ENCODE measurements around the gene LRP2. TPM values are rescaled to one million over a fixed set of nuclear protein-coding genes. Genes with fewer than 3 reads are reported as not detected.

The LRP2 gene
- polyA plus RNA-seq, 3 donors: not detected

GRCh38 chr2:169189132-169189531 is 173.2 kb downstream of the LRP2 start:
- Histone ChIP-seq H3K9me3 (replicated peaks in 1 of 2; ENCODE audit: control insufficient read depth in 1 of 2, insufficient read depth in 1 of 2, low read length in 2 of 2) (no peaks in the 10 kb centered on the region), H2AFZ (ENCODE audit: insufficient read depth, low read depth, low read length, poor library complexity, severe bottlenecking) (no peak overlapping the region), H3K4me3 (replicated peaks in 1 of 3; ENCODE audit: low read depth in 2 of 3, low read length in 3 of 3) (no peak overlapping the region), H3K27ac (ENCODE audit: low read depth in 1 of 2, low read length in 2 of 2) (no peak overlapping the region), H3K9ac (ENCODE audit: insufficient read depth, low read length, poor library complexity, severe bottlenecking) (no peak overlapping the region), H3K4me2 (replicated peaks; ENCODE audit: extremely low read depth, low read length, poor library complexity, severe bottlenecking) (no peak overlapping the region), H3K36me3 (replicated peaks in 1 of 2; ENCODE audit: control insufficient read depth in 1 of 2, insufficient read depth in 2 of 2, low read length in 2 of 2) (no peaks in the 10 kb centered on the region), H3K79me2 (ENCODE audit: insufficient read depth, low read length) (no peaks in the 10 kb centered on the region), H3K4me1 (ENCODE audit: control insufficient read depth in 1 of 2, insufficient read depth in 2 of 2, low read length in 2 of 2) (no peaks in the 10 kb centered on the region), H3K27me3 (ENCODE audit: control insufficient read depth in 2 of 2, insufficient read depth in 2 of 2, low read length in 2 of 2) (no peaks in the 10 kb centered on the region), H4K20me1 (ENCODE audit: insufficient read depth, low read length) (no peaks in the 10 kb centered on the region)
- H3K27me3 Mint-ChIP-seq (ENCODE audit: low read depth in 3 of 3): peaks cover 0 to 5% (median 2%) of the 10 kb centered on the region in 3 donors
- no peaks in the 10 kb centered on the region for H3K36me3 Mint-ChIP-seq
- intact Hi-C loops (cut with micrococcal nuclease): no loop called here
- H3K9me3 Mint-ChIP-seq: peaks cover 0 to 3% (median 0%) of the 10 kb centered on the region in 7 donors
- no CpG with 5 or more reads among the region's 3 CpGs for WGBS (ENCODE audit: insufficient coverage)
- H3K4me1 Mint-ChIP-seq: no peaks in the 10 kb centered on the region
- TF ChIP-seq, protein P1, sequence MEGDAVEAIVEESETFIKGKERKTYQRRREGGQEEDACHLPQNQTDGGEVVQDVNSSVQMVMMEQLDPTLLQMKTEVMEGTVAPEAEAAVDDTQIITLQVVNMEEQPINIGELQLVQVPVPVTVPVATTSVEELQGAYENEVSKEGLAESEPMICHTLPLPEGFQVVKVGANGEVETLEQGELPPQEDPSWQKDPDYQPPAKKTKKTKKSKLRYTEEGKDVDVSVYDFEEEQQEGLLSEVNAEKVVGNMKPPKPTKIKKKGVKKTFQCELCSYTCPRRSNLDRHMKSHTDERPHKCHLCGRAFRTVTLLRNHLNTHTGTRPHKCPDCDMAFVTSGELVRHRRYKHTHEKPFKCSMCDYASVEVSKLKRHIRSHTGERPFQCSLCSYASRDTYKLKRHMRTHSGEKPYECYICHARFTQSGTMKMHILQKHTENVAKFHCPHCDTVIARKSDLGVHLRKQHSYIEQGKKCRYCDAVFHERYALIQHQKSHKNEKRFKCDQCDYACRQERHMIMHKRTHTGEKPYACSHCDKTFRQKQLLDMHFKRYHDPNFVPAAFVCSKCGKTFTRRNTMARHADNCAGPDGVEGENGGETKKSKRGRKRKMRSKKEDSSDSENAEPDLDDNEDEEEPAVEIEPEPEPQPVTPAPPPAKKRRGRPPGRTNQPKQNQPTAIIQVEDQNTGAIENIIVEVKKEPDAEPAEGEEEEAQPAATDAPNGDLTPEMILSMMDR (IDR thresholded peaks at IDR 0.05): no peak
- no peak overlapping the region for H3K27ac Mint-ChIP-seq
- DNase-seq: no peak
- H3K4me3 Mint-ChIP-seq: no peak overlapping the region

DNA sequence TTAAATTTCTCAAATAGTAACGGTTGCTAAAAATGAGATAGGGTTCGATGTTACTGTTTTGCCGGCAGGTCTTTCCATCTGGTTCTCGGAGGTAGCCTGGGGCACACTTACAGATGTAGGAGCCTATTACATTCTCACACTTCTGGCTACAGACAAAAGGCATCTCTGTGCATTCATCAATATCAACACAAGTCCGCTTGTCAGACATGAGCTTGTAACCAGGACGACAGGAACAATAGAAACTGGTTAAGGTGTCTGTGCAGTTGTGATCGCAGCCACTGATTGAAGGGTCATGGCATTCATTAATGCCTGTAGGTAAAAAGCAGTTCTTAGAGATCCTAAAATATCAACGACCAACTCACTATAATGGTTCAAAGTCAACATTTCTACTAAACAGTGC is 176.6 kb downstream of the LRP2 start:
- no peaks in the 10 kb centered on the region for H3K36me3 Mint-ChIP-seq
- H3K9ac ChIP-seq (ENCODE audit: insufficient read depth, low read length, poor library complexity, severe bottlenecking): no peak overlapping the region
- H3K27me3 ChIP-seq (ENCODE audit: control insufficient read depth in 2 of 2, insufficient read depth in 2 of 2, low read length in 2 of 2): no peaks in the 10 kb centered on the region
- no peak for DNase-seq
- no peaks in the 10 kb centered on the region for H3K79me2 ChIP-seq (ENCODE audit: insufficient read depth, low read length)
- H3K27ac ChIP-seq (ENCODE audit: low read depth in 1 of 2, low read length in 2 of 2): no peak overlapping the region
- H3K4me3 ChIP-seq (replicated peaks in 1 of 3; ENCODE audit: low read depth in 2 of 3, low read length in 3 of 3): no peak overlapping the region
- H3K4me1 Mint-ChIP-seq: peaks cover 4% of the 10 kb centered on the region
- H3K4me2 ChIP-seq (replicated peaks; ENCODE audit: extremely low read depth, low read length, poor library complexity, severe bottlenecking): no peak overlapping the region
- intact Hi-C loops (cut with micrococcal nuclease): no loop called here
- H3K9me3 ChIP-seq (replicated peaks in 1 of 2; ENCODE audit: control insufficient read depth in 1 of 2, insufficient read depth in 1 of 2, low read length in 2 of 2): no peaks in the 10 kb centered on the region
- H3K4me1 ChIP-seq (ENCODE audit: control insufficient read depth in 1 of 2, insufficient read depth in 2 of 2, low read length in 2 of 2): no peaks in the 10 kb centered on the region
- H3K36me3 ChIP-seq (replicated peaks in 1 of 2; ENCODE audit: control insufficient read depth in 1 of 2, insufficient read depth in 2 of 2, low read length in 2 of 2): no peaks in the 10 kb centered on the region
- H2AFZ ChIP-seq (ENCODE audit: insufficient read depth, low read depth, low read length, poor library complexity, severe bottlenecking): no peak overlapping the region
- H3K27ac Mint-ChIP-seq: no peak overlapping the region
- H3K27me3 Mint-ChIP-seq (ENCODE audit: low read depth in 3 of 3): peaks cover 0 to 5% (median 2%) of the 10 kb centered on the region in 3 donors
- TF ChIP-seq, protein P1 (IDR thresholded peaks at IDR 0.05): no peak
- no peak overlapping the region for H3K4me3 Mint-ChIP-seq
- no peaks in the 10 kb centered on the region for H4K20me1 ChIP-seq (ENCODE audit: insufficient read depth, low read length)
- 94% methylated on average over 3 of the region's 8 CpGs for WGBS (ENCODE audit: insufficient coverage)
- no peaks in the 10 kb centered on the region for H3K9me3 Mint-ChIP-seq
